Naive thymus-derived CD8-positive, alpha-beta T cell (primary cell): ENCODE data around the gene ZNF776. TPM values are rescaled to one million over a fixed set of nuclear protein-coding genes. Genes with fewer than 3 reads are reported as not detected.
"Not testable (repeated sequence)": the region's sequence is repeated elsewhere in the genome, so short reads cannot be mapped to it uniquely, and the experiment has no call there.

ENCODE experiments used
- ATAC-seq, 2 donors: fragments of 150-1000 bp; cut with Tn5 transposase in 1 of 2; sonication (Bioruptor Pico), chemical (Tn5 transposase) in 1 of 2; 1 replicate in 1 of 2; 2 replicates in 1 of 2; pipeline ENCODE4 v1.10.0; 2021; ENCODE audit warnings: mild to moderate bottlenecking in 2 of 2, moderate library complexity in 2 of 2
- POLR2A ChIA-PET: fragments of 350-600 bp; sonication (Branson Sonifier 250); formaldehyde crosslinking; loops from one replicate; lab custom pipeline; 2021; ENCODE audit warnings: antibody characterized with exemption; lab: Charles Lee
- DNase-seq, 10 donors: peaks; one replicate each; pipeline versions ENCODE4 v3.0.0 to v3.0.0-alpha.2; 2020 to 2022
- H3K27ac Mint-ChIP-seq, 10 donors: one replicate each; pipeline ENCODE4 v1.8.0; 2020 to 2022; ENCODE audit warnings: mild to moderate bottlenecking in 10 of 10, mixed read lengths in 10 of 10, moderate library complexity in 4 of 10, inconsistent platforms in 1 of 10
- H3K27me3 Mint-ChIP-seq, 5 donors: one replicate each; pipeline ENCODE4 v1.8.0; 2021 to 2022; ENCODE audit warnings: mixed read lengths in 5 of 5
- H3K36me3 Mint-ChIP-seq, 3 donors: one replicate each; pipeline ENCODE4 v1.8.0; 2020 to 2022; ENCODE audit warnings: mixed read lengths in 3 of 3, mild to moderate bottlenecking in 2 of 3, inconsistent platforms in 1 of 3
- H3K4me1 Mint-ChIP-seq, 4 donors: one replicate each; pipeline ENCODE4 v1.8.0; 2021 to 2022; ENCODE audit warnings: mixed read lengths in 4 of 4
- H3K4me3 Mint-ChIP-seq, 10 donors: one replicate each; pipeline ENCODE4 v1.8.0; 2020 to 2022; ENCODE audit warnings: mild to moderate bottlenecking in 10 of 10, mixed read lengths in 10 of 10, moderate library complexity in 6 of 10, inconsistent platforms in 1 of 10
- H3K9me3 Mint-ChIP-seq, 9 donors: one replicate each; pipeline ENCODE4 v1.8.0; 2020 to 2022; ENCODE audit warnings: mixed read lengths in 9 of 9, mild to moderate bottlenecking in 3 of 9, inconsistent platforms in 1 of 9, moderate library complexity in 1 of 9
- polyA plus RNA-seq, 3 donors: library from polyadenylated mRNA; unstranded; fragments of 300-500 nt; fragmentation: Illumina TruSeq; gene quantifications; one replicate each; pipeline ENCODE4 v1.2.3, GENCODE V29; 2021
- total RNA-seq, 8 experiments: library from RNA in 2 of 8; stranded (reverse) in 2 of 8; gene quantifications; one replicate each; pipeline ENCODE4 v1.2.3 and lab custom pipeline; 2021 to 2026

The ZNF776 gene
- total and polyA plus RNA-seq, 5 experiments from 2014 or later = 8.2 to 52.0 (median 11.9) TPM

DNA sequence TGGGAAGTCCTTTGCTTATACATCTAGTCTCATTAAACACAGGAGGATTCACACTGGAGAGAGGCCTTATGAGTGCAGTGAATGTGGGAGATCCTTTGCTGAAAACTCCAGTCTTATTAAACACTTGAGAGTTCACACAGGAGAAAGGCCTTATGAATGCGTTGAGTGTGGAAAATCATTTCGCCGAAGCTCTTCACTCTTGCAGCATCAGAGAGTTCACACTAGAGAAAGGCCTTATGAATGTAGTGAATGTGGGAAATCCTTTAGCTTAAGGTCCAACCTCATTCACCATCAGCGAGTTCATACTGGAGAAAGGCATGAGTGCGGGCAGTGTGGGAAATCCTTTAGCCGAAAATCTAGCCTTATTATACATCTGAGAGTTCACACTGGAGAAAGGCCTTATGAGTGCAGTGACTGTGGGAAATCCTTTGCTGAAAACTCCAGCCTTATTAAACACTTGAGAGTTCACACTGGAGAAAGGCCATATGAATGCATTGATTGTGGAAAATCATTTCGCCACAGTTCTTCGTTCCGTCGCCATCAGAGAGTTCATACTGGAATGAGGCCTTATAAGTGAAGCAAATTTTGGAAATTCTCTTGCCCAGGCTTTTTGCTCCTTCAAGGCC is 32.7 kb downstream of the ZNF776 start:
- Mint-ChIP-seq H3K4me3 (peak overlapping the region in 1 of 10 donors; percentile 54), H3K36me3 (peaks cover 51 to 82% (median 76%) of the 10 kb centered on the region in 3 donors), H3K27ac (peak overlapping the region in 1 of 10 donors; percentile 21), H3K9me3 (peaks cover 0 to 98% (median 44%) of the 10 kb centered on the region in 9 donors), H3K4me1 (peaks cover 0 to 12% (median 8%) of the 10 kb centered on the region in 4 donors), H3K27me3 (no peaks in the 10 kb centered on the region)
- peak in 1 of 10 donors; percentile 2 for DNase-seq
- ATAC-seq = no peak
- POLR2A ChIA-PET = no interaction called here

DNA sequence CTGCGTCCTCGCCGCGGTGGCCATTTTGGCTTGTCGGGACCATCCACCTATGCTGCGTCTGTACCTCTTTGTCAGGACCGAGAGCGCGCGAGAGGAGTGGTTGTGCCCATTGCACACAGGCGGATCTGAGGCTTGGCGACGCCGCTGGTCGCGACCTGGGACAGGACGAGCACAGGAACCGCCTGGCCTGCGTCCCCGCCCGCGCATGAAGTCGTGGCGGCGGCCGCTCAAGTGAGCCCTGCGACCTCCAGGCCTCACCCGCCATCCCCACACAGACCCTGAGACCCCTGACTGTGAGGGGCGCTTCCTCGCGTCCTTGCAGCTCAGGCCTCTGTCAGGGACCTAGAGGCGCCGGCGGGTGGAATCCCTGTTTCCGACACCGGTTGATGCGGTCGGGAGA is 39.7 kb downstream of the ZNF776 start:
- H3K27me3 Mint-ChIP-seq = no peaks in the 10 kb centered on the region
- peaks cover 0 to 97% (median 36%) of the 10 kb centered on the region in 9 donors for H3K9me3 Mint-ChIP-seq
- no peak for DNase-seq
- H3K27ac Mint-ChIP-seq = no peak overlapping the region
- POLR2A ChIA-PET = interaction anchor here (0.6 to 1.0 kb wide), 2 partner anchors 14 to 17 kb away, joined by 4 to 5 read pairs; partner anchors contain the start of gene ZNF586
- H3K4me1 Mint-ChIP-seq = peaks cover 0 to 5% (median 2%) of the 10 kb centered on the region in 4 donors
- no peak for ATAC-seq
- no peak overlapping the region for H3K4me3 Mint-ChIP-seq
- H3K36me3 Mint-ChIP-seq = peaks cover 35 to 73% (median 50%) of the 10 kb centered on the region in 3 donors

DNA sequence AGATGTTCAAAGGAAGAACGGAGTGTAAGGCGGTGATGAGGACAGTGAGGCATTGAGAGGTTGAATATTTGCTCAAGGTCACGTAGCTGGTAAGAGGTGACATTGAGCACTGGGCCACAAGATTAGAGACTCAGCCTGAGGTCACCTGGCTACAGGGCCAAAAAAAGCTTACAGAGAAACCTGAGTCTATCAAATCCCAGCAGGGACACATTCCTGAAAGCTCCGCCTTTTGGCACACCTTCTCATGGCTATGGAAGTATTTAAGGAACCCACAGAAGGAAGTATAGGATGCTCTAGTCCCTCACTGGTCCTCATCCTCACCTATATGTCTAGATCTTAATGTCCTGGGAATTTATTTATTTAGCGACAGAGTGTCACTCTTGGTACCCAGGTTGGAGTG is 40.3 kb downstream of the ZNF776 start:
- ATAC-seq = no peak
- Mint-ChIP-seq H3K4me3 (peak overlapping the region in 1 of 10 donors; percentile 28), H3K9me3 (peaks cover 0 to 97% (median 36%) of the 10 kb centered on the region in 9 donors), H3K27me3 (no peaks in the 10 kb centered on the region), H3K36me3 (peaks cover 34 to 72% (median 51%) of the 10 kb centered on the region in 3 donors), H3K27ac (no peak overlapping the region), H3K4me1 (peaks cover 0 to 5% (median 2%) of the 10 kb centered on the region in 4 donors)
- DNase-seq = no peak
- POLR2A ChIA-PET = interaction anchor here (0.6 kb wide), 1 partner anchor 14 kb away, joined by 4 read pairs; no protein-coding TSS in a partner anchor

DNA sequence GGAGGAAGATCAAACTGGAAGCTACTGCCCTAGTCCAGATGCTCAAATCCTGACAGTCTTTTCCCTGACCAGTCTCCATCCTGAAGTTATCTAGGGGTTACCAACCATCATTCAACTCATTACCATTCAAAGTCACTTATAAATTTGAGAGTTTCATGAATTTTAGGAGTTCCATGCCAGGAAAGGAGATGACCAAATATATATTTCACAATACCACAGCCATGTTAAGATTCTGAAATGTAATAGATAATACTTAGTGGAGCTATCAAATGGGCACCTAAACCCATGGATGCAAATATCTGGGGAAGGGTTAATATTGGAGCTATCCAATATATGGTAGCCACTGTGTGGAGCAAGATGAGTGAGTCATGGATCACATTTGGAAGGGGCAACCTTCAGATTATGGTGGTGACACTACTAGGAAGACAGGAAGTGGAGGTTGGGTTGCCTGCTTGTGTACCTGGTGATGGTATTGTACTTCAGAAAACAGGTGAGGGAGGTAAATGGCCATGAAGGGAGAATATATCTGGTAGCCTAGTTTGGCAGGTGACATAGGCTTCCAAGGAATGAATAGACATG is 41.6 kb downstream of the ZNF776 start:
- POLR2A ChIA-PET = no interaction called here
- Mint-ChIP-seq H3K27me3 (no peaks in the 10 kb centered on the region), H3K9me3 (peaks cover 0 to 91% (median 36%) of the 10 kb centered on the region in 9 donors), H3K36me3 (peaks cover 38 to 74% (median 56%) of the 10 kb centered on the region in 3 donors), H3K4me3 (no peak overlapping the region), H3K4me1 (peaks cover 0 to 5% (median 2%) of the 10 kb centered on the region in 4 donors), H3K27ac (peak overlapping the region in 2 of 10 donors; percentile 45 to 55)
- no peak for ATAC-seq
- DNase-seq = no peak

DNA sequence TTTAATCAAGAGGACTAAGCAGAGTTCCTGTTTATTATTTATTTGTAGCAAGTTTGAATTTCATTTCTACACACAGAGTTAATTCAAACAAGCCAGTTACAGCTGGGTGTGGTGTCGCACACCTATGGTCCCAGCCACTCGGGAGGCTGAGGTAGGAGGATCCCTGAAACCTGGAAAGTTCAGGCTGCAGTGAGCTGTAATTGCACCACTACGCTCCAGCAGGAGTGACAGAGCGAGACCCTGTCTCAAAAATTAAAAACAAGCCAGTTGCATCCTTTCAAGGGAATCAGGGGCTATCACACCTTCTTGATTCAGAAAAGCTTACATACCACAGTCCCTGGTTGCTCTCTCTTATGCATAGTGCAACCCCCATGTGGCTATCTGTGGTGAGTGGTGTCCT is 42.7 kb downstream of the ZNF776 start:
- DNase-seq (no peak), ATAC-seq (no peak)
- peaks cover 0 to 87% (median 37%) of the 10 kb centered on the region in 9 donors for H3K9me3 Mint-ChIP-seq
- POLR2A ChIA-PET = no interaction called here
- no peak overlapping the region for H3K4me3 Mint-ChIP-seq
- no peaks in the 10 kb centered on the region for H3K27me3 Mint-ChIP-seq
- no peak overlapping the region for H3K27ac Mint-ChIP-seq
- H3K4me1 Mint-ChIP-seq = peaks cover 0 to 5% (median 2%) of the 10 kb centered on the region in 4 donors
- H3K36me3 Mint-ChIP-seq = peaks cover 38 to 81% (median 64%) of the 10 kb centered on the region in 3 donors

DNA sequence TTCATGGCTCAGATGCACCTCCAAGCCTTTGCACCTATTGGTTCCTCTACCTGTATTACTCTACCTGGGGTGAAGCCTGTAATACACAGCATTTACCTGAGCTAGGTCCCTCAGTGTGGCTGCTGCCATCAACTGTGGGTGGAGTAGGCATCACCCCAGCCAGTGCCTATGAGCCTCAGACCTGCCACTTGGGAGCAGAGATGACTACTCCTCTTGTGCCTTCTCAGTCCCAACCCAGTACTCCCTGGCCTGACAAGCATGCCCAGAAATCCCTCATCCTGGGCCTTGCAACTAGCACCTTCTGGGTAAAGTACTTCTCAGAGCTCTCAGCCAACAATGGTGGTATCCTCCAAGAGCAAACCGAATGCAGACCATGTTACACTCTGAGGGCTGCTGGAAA is 50.0 kb downstream of the ZNF776 start:
- H3K27me3 Mint-ChIP-seq, H3K4me3 Mint-ChIP-seq, H3K27ac Mint-ChIP-seq, H3K4me1 Mint-ChIP-seq, DNase-seq, ATAC-seq, POLR2A ChIA-PET: not testable (repeated sequence)
- H3K36me3 Mint-ChIP-seq = peaks cover 16 to 74% (median 64%) of the 10 kb centered on the region in 3 donors
- peaks cover 0 to 49% (median 17%) of the 10 kb centered on the region in 9 donors for H3K9me3 Mint-ChIP-seq

GRCh38 chr19:57800696-57801095 is 54.1 kb downstream of the ZNF776 start:
- peak overlapping the region in 2 of 10 donors; percentile 0 to 3 for H3K4me3 Mint-ChIP-seq
- no peak for ATAC-seq
- no peak for DNase-seq
- no peaks in the 10 kb centered on the region for H3K27me3 Mint-ChIP-seq
- H3K36me3 Mint-ChIP-seq = peaks cover 7 to 45% (median 43%) of the 10 kb centered on the region in 3 donors
- peaks cover 0 to 19% (median under 1%) of the 10 kb centered on the region in 9 donors for H3K9me3 Mint-ChIP-seq
- peak overlapping the region in 2 of 10 donors; percentile 13 to 51 for H3K27ac Mint-ChIP-seq
- POLR2A ChIA-PET = interaction anchor here (2.8 kb wide), 1 partner anchor 19 kb away, joined by 10 read pairs; no protein-coding TSS in a partner anchor
- peaks cover 15 to 38% (median 31%) of the 10 kb centered on the region in 4 donors for H3K4me1 Mint-ChIP-seq

DNA sequence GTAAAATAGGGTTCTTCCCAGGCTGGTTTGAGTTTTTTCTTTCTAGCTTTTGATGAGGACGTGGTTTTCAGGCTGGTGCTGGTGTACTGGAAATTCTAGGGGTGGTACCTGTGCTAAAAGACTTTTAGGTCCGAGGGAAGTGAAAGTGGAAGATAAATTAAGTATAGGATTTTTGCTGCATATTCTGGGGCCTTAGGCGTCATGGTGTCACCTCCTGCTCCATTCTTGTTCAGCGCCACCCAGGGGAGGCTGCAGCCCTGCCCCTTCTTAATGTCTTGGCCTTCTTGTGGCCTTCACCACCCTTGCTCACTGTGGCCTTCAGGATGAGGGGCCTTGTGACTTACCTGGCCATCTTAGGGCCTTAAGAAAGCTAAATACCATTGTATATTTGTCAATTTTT is 55.7 kb downstream of the ZNF776 start:
- ATAC-seq (peak in 1 of 2 donors; percentile 41), DNase-seq (no peak)
- Mint-ChIP-seq H3K36me3 (peaks cover 0 to 44% (median 33%) of the 10 kb centered on the region in 3 donors), H3K9me3 (peaks cover 0 to 9% (median 0%) of the 10 kb centered on the region in 9 donors), H3K4me3 (peak overlapping the region in 1 of 10 donors; percentile 29), H3K27ac (peak overlapping the region in 6 of 10 donors; percentile 27 to 85 (median 44)), H3K27me3 (no peaks in the 10 kb centered on the region), H3K4me1 (peaks cover 15 to 41% (median 33%) of the 10 kb centered on the region in 4 donors)
- POLR2A ChIA-PET = interaction anchor here (0.8 to 2.8 kb wide), 2 partner anchors 18 to 33 kb away, joined by 3 to 10 read pairs; partner anchors contain the start of gene ZNF586

GRCh38 chr19:57803265-57803593 is 56.6 kb downstream of the ZNF776 start:
- Mint-ChIP-seq H3K27me3 (no peaks in the 10 kb centered on the region), H3K27ac (peak overlapping the region; percentile 1 to 96 (median 82)), H3K36me3 (peaks cover 0 to 52% (median 37%) of the 10 kb centered on the region in 3 donors), H3K9me3 (peaks cover 0 to 9% (median 0%) of the 10 kb centered on the region in 9 donors), H3K4me1 (peaks cover 15 to 41% (median 34%) of the 10 kb centered on the region in 4 donors), H3K4me3 (peak overlapping the region; percentile 74 to 94 (median 84))
- DNase-seq = no peak
- POLR2A ChIA-PET = no interaction called here
- no peak for ATAC-seq

GRCh38 chr19:57803594-57804325 is 57.1 kb downstream of the ZNF776 start:
- peaks cover 17 to 43% (median 35%) of the 10 kb centered on the region in 4 donors for H3K4me1 Mint-ChIP-seq
- H3K9me3 Mint-ChIP-seq = peaks cover 0 to 9% (median 0%) of the 10 kb centered on the region in 9 donors
- H3K27me3 Mint-ChIP-seq = no peaks in the 10 kb centered on the region
- ATAC-seq (peak; percentile 59 to 76), DNase-seq (peak in 6 of 10 donors; percentile 5 to 30 (median 16))
- peak overlapping the region; percentile 21 to 96 (median 82) for H3K27ac Mint-ChIP-seq
- H3K36me3 Mint-ChIP-seq = peaks cover 0 to 56% (median 41%) of the 10 kb centered on the region in 3 donors
- H3K4me3 Mint-ChIP-seq = peak overlapping the region; percentile 74 to 94 (median 84)
- POLR2A ChIA-PET = no interaction called here

- Mint-ChIP-seq H3K36me3 (peaks cover 0 to 58% (median 34%) of the 10 kb centered on the region in 3 donors), H3K9me3 (peaks cover 0 to 2% (median 0%) of the 10 kb centered on the region in 9 donors), H3K27me3 (no peaks in the 10 kb centered on the region), H3K4me1 (peaks cover 22 to 58% (median 44%) of the 10 kb centered on the region in 4 donors), H3K4me3 (no peak overlapping the region), H3K27ac (peak overlapping the region in 1 of 10 donors; percentile 41)
- ATAC-seq = no peak
- POLR2A ChIA-PET = no interaction called here
- no peak for DNase-seq
These were observed 60.9 kb downstream of the ZNF776 start for GRCh38 chr19:57807541-57807940.
